ENCODE data around the gene PCDHGA4. TPM values are rescaled to one million over a fixed set of nuclear protein-coding genes. Genes with fewer than 3 reads are reported as not detected.

The PCDHGA4 gene
- total and polyA plus RNA-seq, 2 experiments from 2014 or later: 0.17 to 0.24 TPM

- Histone ChIP-seq H3K4me3 (peak overlapping the region; percentile 56), H3K4me2 (peak overlapping the region; percentile 71), H3K9me2 (replicated peaks; ENCODE audit: insufficient read depth) (no peaks in the 10 kb centered on the region), H3K4me1 (ENCODE audit: insufficient read depth) (no peaks in the 10 kb centered on the region), H3K9me3 (ENCODE audit: low read depth) (peaks cover 63% of the 10 kb centered on the region), H2AFZ (no peak overlapping the region), H3K36me3 (replicated peaks; ENCODE audit: insufficient read depth, low read depth) (peaks cover 20% of the 10 kb centered on the region), H4K20me1 (ENCODE audit: insufficient read depth, poor library complexity, severe bottlenecking) (no peaks in the 10 kb centered on the region), H3K27ac (no peak overlapping the region), H3K79me2 (peaks cover 49% of the 10 kb centered on the region), H3K27me3 (no peaks in the 10 kb centered on the region)
- TF ChIP-seq EZH2 (IDR thresholded peaks at IDR 0.05; ENCODE audit: borderline replicate concordance): no peak
- TF ChIP-seq EZH2phosphoT487 (IDR thresholded peaks at IDR 0.05; ENCODE audit: low read depth, severe bottlenecking, unreplicated experiment): no peak
- TF ChIP-seq CTCF (IDR thresholded peaks at IDR 0.05; ENCODE audit: poor library complexity): no peak
- 100% methylated on average over 6 of the region's 6 CpGs for WGBS (ENCODE audit: low lambda C conversion rate, missing lambda C conversion rate)
- DNase-seq (ENCODE audit: low spot score): no peak
Measured at GRCh38 chr5:141319202-141319601, 35.6 kb upstream of the PCDHGA4 start.

GRCh38 chr5:141319699-141320098, 35.1 kb upstream of the PCDHGA4 start:
- no peak overlapping the region for H2AFZ ChIP-seq
- no peaks in the 10 kb centered on the region for H3K4me1 ChIP-seq (ENCODE audit: insufficient read depth)
- H3K9me3 ChIP-seq (ENCODE audit: low read depth): peaks cover 62% of the 10 kb centered on the region
- no peaks in the 10 kb centered on the region for H4K20me1 ChIP-seq (ENCODE audit: insufficient read depth, poor library complexity, severe bottlenecking)
- H3K79me2 ChIP-seq: peaks cover 48% of the 10 kb centered on the region
- H3K27ac ChIP-seq: peak overlapping the region; percentile 99
- peaks cover 20% of the 10 kb centered on the region for H3K36me3 ChIP-seq (replicated peaks; ENCODE audit: insufficient read depth, low read depth)
- DNase-seq (ENCODE audit: low spot score): no peak
- H3K27me3 ChIP-seq: no peaks in the 10 kb centered on the region
- H3K4me3 ChIP-seq: peak overlapping the region; percentile 56
- H3K4me2 ChIP-seq: peak overlapping the region; percentile 71
- WGBS (ENCODE audit: low lambda C conversion rate, missing lambda C conversion rate): 80% methylated on average over 5 of the region's 5 CpGs
- H3K9me2 ChIP-seq (replicated peaks; ENCODE audit: insufficient read depth): no peaks in the 10 kb centered on the region
- TF ChIP-seq EZH2 (IDR thresholded peaks at IDR 0.05; ENCODE audit: borderline replicate concordance) (no peak), CTCF (IDR thresholded peaks at IDR 0.05; ENCODE audit: poor library complexity) (no peak), EZH2phosphoT487 (IDR thresholded peaks at IDR 0.05; ENCODE audit: low read depth, severe bottlenecking, unreplicated experiment) (no peak)

- Histone ChIP-seq H3K4me3 (peak within 1 kb of the TSS; percentile 84), H3K27me3 (no peaks in the 10 kb centered on the region), H2AFZ (peak within 1 kb of the TSS; percentile 99), H3K36me3 (replicated peaks; ENCODE audit: insufficient read depth, low read depth) (peaks cover 20% of the 10 kb centered on the region), H3K4me1 (ENCODE audit: insufficient read depth) (no peaks in the 10 kb centered on the region), H3K27ac (peak within 1 kb of the TSS; percentile 99), H3K4me2 (peak within 1 kb of the TSS; percentile 78), H3K9me2 (replicated peaks; ENCODE audit: insufficient read depth) (no peaks in the 10 kb centered on the region), H4K20me1 (ENCODE audit: insufficient read depth, poor library complexity, severe bottlenecking) (no peaks in the 10 kb centered on the region), H3K79me2 (peaks cover 41% of the 10 kb centered on the region), H3K9me3 (ENCODE audit: low read depth) (peaks cover 55% of the 10 kb centered on the region)
- peak; percentile 97 for DNase-seq (ENCODE audit: low spot score)
- WGBS (ENCODE audit: low lambda C conversion rate, missing lambda C conversion rate): 1% methylated on average over 66 of the region's 67 CpGs
- TF ChIP-seq EZH2phosphoT487 (IDR thresholded peaks at IDR 0.05; ENCODE audit: low read depth, severe bottlenecking, unreplicated experiment): no peak
- TF ChIP-seq CTCF (IDR thresholded peaks at IDR 0.05; ENCODE audit: poor library complexity): peak; percentile 88
- TF ChIP-seq EZH2 (IDR thresholded peaks at IDR 0.05; ENCODE audit: borderline replicate concordance): no peak
Measured at GRCh38 chr5:141320225-141321169, 34.3 kb upstream of the PCDHGA4 start, which contains the start of gene TAF7. TAF7 (minus strand) TSS chr5:141320784; CDS start chr5:141320044, 740 bp downstream.

Data from hepatocyte (in vitro differentiated cells).